Frontal cortex (tissue), 4 donors: ENCODE measurements around the gene ST3GAL4. TPM values are rescaled to one million over a fixed set of nuclear protein-coding genes. Genes with fewer than 3 reads are reported as not detected.

ENCODE experiments used
- DNase-seq, 2 donors: peaks; one replicate each; pipeline ENCODE4 v3.0.0; 2012; ENCODE audit warnings: low spot score in 2 of 2
- FAIRE-seq: peaks from 2 replicates; lab custom pipeline; 2012; peaks lifted over from hg19 to GRCh38; lab: Jason Lieb, UNC
- small RNA-seq: library from RNA; depleted of rRNA; stranded (forward); fragments of <200 nt; gene quantifications from one replicate; pipeline ENCODE3, GENCODE V24; 2014
- total RNA-seq: library from RNA; depleted of rRNA; stranded (reverse); fragments of >200 nt; gene quantifications from one replicate; pipeline ENCODE4 v1.2.3, GENCODE V29; 2014
- donor health status: control.
- donor health status: control.
- donor health status: control.

ST3GAL4 gene
- total RNA-seq, 1 donor from 2014 or later: 15.9 TPM

DNA sequence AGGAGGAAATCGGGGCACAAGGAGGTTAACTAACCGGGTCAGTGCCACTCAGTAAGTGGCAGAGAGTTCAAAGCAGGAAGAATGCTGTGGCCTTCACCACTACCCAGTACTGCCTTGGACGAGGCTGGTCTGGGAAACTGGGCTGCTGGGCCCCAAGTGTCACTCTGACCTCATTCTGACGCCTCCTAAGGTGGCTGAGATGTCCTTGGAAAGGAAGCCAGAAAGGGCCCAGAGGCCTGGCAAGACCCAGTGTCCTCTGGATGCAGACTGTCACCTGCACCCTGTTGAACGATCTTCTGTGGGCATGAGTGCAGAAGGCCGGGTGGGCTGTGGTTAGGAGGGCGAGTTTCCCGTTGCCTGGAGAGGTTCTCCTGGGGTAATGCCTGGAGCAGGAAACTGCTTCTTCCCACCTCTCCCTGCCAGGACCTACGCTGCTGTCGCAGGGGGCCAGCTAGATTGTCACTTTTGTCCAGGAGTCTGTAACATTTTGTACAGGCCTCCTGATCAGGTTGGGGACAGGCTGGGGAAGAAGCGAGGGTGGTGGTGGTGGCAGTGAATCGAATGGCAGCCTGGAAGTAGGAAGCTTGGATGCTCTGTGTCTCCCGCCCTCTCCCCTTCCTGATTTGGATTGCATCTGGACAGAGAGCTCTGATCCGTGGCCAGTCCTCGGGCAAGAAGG lies 105.1 kb downstream of the ST3GAL4 start:
- no peak for FAIRE-seq
- DNase-seq: no peak

- FAIRE-seq (no peak), DNase-seq (no peak)
These were observed 105.6 kb downstream of the ST3GAL4 start for GRCh38 chr11:126461096-126461440.

GRCh38 chr11:126461996-126462395 lies 106.5 kb downstream of the ST3GAL4 start:
- DNase-seq (no peak), FAIRE-seq (no peak)

DNA sequence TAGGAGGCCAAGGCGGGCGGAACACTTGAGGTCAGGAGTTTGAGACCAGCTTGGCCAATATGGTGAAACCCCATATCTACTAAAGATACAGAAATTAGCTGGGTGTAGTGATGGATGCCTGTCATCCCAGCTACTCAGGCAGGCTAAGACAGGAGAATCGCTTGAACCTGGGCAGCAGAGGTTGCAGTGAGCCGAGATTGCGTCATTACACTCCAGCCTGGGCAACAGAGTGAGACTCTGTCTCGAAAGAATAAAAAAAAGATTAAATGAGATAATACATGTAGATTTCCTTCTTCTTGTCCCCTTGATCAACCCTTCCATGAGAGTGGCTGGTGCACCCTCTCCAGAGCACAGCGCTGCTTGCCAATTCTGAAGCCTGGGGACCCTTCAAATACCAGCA lies 106.9 kb downstream of the ST3GAL4 start:
- no peak for FAIRE-seq

More for the DNA sequence above, 106.9 kb downstream of the ST3GAL4 start:
- DNase-seq: no peak

Small RNA genes within 50 kb of the gene (small RNA-seq; reads per million reads assigned to genes)
- gene AP001318.3: not detected

Other genes with a start within 250 kb of the ST3GAL4 start
- 36.3 TPM for gene RPUSD4, start 144.0 kb upstream of the ST3GAL4 start, total RNA-seq
- 20.0 TPM for gene FAM118B, start 143.9 kb upstream of the ST3GAL4 start, total RNA-seq
- 6.9 TPM for gene SRPRA, start 86.8 kb upstream of the ST3GAL4 start, total RNA-seq
- gene FOXRED1, start 86.5 kb upstream of the ST3GAL4 start, total RNA-seq: 18.3 TPM
- 2.0 TPM for gene TIRAP, start 72.6 kb upstream of the ST3GAL4 start, total RNA-seq
- 2.9 TPM for gene DCPS, start 51.6 kb upstream of the ST3GAL4 start, total RNA-seq